CD4-positive, alpha-beta T cell treated with Interleukin-1 beta for 1 hour (primary cell): Measurements from ENCODE around the gene LGALS9.

Source experiments
- DNase-seq, 2 donors: peaks; one replicate each; pipeline ENCODE4 v3.0.0-alpha.2; 2020 to 2022

LGALS9 gene

DNA sequence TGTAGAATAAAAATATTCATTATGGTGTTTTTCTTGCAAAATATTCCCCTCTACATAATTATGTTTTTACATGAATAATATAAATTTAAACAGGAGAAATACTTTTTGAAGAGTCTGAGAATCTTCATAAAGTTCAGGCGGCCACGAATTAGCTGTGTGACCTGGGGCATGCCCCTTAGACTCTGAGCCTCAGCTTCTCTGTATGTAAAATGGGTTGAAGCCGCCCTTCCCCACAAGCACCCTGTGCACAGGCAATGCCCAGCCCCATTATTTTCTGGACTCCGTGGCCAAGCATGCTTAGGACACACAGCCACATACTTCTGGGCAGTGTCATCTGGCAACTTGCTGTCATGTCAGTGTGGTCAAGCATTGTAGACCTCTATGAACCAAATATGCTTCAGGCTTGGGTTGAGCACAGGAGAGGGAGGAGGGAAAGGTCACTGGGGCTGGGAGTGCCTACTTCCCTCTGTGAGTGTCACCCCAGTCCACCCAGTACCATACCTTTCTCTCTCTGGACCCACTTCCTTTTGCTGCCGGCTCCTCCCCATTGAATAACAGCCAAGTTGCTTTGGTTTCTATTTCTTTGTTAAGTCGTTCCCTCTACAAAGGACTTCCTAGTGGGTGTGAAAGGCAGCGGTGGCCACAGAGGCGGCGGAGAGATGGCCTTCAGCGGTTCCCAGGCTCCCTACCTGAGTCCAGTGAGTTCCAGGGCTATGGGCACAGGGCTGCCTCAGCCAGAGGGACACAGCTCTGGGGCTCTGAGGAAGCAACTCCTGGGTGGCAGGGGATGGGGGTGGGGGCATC is at the start of gene LGALS9:
Gene LGALS9, plus strand, starts transcription at position 582 of the 804 bp plus-strand sequence. Its CDS starts 78 bp downstream, at position 660.
- peak; percentile 38 to 57 for DNase-seq

DNA sequence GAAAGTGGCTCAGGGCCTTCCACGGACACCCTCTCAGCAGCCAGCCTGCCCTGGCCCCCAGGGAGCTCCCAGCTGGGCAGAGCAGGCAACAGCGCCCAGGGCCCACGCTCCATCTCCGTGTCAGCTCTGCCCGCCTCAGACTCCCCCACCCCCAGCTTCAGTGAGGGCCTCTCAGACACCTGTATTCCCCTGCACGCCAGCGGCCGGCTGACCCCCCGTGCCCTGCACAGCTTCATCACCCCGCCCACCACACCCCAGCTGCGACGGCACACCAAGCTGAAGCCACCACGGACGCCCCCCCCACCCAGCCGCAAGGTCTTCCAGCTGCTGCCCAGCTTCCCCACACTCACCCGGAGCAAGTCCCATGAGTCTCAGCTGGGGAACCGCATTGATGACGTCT is 48.3 kb upstream of the LGALS9 start:
- DNase-seq: no peak

DNA sequence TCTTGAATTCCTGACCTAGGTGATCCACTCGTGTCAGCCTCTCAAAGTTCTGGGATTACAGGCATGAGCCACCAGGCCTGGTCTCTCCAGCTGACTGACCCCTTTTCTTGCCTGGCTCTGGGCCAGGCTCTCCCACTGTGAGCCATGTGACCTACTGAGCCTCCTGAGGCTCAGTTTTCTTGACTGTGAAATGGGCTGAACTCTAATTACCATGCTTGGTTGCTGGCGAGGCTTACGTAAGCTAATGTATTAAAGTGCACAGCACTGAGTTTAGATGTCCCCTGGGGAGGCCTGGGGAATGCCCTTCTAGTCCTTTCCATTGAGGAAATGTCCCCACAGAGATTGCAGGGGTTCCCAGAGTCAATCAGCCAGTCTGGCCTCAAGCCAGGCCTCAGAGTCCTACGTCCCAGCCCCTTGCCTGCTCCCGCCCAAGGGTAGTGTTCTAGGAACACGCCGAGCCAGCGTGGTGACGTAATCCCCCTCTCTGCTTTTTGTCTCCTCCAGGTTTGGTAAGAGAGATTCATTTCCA is 45.8 kb upstream of the LGALS9 start:
- no peak for DNase-seq

DNA sequence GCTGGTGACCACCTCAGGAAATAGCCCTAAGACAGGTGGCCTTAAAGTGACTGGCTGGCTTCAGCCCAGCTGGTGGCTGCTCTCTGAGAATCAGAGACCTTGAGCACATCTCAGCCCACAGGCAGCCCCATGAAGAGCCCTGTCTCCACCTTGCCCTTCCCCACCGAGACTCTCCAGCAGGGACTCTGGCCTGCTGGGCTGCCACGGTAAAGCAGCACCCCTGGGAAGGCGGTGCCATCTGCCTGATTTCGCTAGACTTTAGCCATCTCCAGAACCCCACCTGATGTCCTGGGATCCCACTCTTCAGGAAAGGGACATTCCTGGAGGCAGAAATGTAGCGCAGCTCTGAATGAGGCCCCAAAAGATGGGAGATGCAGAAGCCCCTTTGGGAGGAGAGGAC is 45.2 kb upstream of the LGALS9 start:
- no peak for DNase-seq

DNA sequence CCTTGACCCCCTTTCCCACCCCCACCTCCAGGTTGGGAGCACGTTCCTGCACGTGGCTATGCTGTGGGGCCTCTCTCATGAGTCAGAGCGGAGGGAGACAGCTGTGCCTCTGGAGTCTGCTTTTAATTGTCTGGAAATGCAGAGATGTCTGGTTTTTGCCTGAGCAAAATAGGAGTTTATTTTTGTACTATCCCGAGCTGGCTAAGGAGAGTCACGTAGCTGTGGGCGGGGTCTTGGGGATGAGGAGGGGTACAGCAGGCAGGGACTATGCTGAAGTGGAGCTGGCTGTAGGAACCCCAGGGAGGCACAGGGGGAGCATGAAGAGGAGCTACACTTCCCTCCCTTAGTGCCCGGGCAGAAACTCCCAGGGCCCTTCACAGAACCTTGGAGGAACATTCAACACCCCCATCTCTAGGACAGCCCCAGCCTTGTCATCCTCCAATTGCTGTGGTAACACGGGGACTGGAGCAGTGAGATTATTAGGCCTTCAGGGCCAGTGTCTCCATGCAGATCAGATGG is 44.7 kb upstream of the LGALS9 start:
- no peak for DNase-seq

DNA sequence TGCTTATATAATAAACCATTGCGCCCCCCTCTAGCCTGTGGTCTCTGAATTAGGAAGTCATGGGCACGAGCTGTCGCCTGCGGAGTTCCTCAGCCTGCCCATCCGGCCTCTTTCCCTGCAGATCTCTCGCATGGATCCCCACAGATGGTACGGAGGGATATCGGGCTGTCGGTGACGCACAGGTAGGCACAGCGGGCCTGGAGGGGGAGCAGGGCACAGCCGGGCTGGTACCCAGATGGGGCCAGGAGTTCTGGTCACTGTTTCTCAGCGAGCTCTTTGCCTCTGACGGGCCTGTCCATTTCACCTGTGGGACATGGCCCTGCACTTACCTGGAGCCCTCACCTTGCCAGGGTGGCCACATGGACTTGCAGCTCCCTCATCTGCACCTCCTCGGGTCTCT is 42.6 kb upstream of the LGALS9 start:
- DNase-seq: no peak

DNA sequence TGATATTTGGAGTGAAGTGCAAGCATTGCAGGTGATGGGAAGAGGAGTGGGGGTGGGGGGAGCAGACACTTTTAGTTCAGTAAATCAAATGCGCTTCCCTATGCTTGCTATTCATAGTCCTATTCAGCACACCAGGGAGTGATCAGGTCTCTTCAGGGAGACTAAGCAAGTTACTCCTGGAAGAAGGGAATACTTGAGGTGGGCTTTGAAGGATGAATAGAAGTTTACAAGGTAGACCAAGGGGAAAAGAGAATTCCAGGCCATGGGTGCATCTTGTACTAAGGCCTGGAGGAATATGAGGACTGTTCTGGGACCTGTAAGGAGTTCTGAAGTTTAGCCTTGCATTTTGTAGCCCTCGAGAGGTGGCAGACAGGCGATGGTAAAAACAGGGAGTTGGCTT is 40.1 kb upstream of the LGALS9 start:
- no peak for DNase-seq

DNA sequence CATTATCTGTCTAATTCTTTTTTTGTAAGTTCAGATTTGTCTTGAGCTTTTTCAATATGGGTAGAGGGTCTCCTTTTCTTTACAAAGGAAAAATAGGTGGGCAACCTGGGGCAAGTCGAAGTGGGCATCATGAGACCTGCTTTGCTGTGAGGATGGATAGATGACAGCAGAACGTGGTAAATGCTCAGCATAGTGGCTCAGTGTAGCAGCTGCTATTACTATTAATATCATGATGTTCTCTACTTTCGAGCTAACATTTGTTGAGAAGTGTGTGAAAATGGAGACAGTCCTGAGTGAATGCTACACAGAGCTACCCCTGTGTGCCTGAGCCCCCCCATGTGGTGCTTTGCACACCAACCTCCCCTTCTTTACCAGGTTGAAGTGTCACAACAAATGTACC is 39.0 kb upstream of the LGALS9 start:
- DNase-seq: no peak

DNA sequence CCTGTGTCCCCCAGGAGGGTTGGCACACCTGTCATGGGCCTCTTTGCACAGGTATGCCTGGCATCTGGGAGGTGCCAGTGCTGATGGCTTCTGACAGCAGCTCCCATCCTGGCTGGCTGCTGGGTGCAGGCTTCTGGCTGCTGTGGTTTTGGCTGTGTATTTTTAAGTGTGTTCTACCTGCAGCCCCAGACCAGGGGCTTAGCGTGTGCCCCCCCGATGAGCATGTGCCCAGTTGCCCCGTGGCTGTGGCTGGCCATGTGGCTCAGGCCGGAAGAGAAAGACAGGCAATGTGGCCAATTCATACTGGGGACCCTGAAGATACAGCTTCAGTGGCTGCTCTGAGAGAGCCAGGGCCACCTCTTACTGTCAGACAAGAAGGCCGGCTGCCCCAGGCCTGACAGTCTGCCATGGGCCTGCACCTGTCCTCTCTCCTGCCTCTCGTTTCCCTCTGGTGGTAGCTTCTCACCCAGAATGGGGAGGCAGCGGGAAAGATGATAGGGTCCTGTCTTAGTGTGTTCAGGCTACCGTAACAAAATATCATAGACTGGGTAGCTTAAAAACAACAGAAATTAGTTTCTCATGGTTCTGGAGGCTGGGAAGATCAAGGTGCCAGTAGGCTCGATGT is 37.6 kb upstream of the LGALS9 start:
- DNase-seq: no peak

DNA sequence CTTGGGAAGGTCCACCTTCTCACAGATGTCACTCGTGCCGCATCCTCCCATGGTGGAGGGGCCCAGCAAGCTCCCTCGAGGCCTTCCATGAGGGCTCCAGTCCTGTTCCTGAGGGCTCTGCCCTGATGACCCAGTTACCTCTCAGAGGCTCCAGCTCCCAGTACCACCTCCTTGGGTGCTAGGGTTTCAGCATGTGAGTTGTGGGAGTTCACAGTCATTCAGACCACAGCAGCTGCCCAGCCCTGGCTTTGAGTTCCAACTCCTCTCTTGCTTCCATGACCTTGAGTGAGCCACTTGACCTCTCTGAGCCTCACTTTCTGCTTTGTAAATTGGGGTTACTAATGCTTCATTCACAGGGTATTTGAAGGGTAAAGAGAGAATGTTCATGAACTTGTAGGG is 37.1 kb upstream of the LGALS9 start:
- DNase-seq: no peak

DNA sequence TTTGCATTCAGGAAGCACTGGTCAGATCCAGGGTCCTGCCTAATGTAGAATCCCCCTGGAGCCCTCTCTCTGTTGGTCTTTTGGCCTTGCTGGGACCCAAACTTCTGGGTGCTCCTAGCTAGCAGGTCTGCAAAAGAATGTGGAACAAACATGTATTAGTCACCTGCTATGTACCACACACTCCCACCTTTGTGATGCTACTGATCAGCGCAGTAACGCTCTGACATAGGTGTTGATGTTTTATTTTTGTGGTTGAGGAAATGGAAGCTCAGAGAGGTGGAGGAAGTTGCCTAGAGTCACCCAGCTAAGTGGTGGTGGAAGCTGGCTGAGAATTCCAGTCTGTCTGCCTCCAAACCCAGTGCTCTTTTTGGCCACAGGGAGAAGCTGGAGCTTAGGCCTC is 35.8 kb upstream of the LGALS9 start:
- no peak for DNase-seq

DNA sequence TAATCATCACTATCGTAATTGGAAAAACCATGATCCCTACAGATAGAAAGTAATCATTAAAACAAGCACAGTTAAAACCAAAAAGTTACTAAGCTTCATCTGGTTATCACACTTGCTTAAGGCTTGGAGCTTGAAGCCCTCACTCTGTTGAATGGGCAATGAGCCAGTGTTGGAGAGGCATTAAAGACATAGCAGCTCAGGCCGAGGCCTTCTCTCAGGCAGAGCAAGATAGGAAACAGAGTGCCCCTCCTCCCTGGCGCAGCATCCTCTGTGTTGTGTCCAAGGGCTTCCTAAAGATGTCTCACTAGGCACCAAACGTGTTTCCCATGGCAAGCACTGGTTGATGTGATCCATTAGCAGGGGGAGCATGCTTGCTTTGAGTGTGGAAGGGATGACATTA is 34.9 kb upstream of the LGALS9 start:
- DNase-seq: no peak

DNA sequence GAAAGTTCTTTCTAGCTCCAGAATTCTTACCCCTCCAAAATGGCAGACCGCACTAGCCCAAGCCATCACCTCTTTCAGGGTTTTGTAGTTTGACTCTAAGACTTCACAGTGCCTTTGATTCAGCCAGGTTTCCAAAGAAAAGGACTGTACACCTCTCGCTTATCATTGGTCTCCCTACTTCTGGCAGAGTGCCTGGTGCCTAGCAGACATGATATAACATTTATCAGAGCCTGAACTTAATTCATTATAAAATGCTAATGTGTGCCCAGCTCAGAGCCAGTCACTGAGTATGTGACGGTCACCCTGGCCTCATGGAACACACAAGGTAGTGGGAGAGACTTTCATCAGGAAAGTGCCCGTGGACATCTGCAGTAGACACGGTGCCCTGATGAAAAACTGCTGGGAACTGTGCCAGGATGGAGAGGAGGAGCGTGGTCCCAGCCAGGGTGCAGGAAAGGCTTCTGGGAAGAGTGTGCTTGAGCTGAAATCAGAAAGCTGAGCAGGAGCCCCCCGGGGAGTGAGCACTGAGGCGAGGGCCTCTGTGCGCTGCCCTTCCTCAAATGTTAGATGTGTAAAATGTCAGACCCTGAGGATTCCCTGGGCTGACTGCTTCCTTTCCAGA is 34.3 kb upstream of the LGALS9 start:
- no peak for DNase-seq

DNA sequence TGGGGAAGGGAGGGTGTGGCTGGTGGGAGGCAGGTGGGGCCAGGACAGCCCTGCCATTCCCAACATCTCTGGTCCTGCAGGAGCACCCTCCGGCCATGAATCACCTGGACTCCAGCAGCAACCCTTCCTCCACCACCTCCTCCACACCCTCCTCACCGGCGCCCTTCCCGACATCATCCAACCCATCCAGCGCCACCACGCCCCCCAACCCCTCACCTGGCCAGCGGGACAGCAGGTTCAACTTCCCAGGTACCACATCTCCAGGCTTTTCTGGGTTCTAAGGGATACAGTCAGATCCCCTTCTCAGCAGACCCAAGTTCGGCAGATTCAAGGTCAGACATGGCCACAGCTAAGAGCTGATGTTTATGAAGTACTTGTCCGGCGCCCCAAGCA is 33.8 kb upstream of the LGALS9 start:
- DNase-seq: no peak

DNA sequence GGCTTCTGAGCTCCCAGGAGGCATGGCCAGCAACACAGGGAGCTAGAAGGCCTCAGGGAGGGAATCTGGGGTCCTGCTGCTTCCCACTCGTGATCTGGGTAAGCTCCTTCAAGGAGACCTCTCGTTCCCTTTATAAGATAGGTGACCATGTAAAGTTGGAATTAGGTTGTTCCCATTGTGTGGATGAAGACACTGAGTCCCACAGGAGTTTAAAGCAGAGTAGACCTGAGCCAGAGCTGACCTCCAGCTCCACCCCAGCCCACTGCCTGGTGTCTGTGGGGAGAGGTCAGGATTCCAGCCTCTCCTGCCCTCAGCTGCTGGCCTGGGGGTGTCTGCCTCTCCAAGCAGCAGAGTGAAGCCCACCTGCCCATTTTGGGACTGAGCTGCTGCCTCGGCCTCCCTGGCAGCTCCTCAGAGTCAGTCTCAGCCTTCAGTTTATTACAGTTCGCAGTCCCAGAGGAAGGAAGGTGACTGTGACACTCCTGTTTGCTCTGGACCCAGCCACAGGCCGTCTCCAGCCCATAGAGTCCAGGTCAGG is 33.1 kb upstream of the LGALS9 start:
- DNase-seq: no peak

DNA sequence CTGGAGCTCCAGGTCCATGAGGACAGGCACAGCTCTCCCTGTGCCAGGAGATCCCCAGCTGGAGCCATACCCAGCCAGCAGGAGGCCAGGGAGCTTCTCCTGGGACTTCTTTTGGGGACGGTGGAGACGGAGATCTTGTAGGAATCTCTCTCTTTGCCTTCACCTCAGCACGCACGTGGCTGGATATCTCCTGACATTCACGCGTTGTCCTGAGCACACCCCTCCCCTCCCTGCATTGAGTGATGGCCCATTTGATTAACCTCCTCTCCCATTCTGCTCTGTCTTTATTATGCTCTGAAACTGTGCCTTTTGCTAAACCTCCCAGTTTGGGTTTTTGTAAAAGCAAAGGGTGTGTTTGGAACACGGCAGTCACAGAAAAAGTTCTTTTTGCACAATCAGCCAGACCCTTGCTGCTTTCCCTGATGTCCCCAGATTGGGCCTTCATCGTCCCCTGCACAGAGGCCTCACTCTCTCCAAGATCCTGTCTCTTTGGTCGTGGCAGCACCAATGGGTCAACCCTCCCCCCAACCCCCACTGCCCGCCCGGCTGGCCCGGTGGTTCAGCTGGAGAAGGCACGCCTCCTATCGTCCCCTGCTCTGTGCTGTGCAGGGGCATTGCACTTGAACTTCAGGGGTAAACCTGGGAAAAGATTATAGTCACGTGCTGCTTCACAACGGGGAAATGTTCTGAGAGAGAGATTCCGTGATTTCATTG is 32.5 kb upstream of the LGALS9 start:
- DNase-seq: no peak

DNA sequence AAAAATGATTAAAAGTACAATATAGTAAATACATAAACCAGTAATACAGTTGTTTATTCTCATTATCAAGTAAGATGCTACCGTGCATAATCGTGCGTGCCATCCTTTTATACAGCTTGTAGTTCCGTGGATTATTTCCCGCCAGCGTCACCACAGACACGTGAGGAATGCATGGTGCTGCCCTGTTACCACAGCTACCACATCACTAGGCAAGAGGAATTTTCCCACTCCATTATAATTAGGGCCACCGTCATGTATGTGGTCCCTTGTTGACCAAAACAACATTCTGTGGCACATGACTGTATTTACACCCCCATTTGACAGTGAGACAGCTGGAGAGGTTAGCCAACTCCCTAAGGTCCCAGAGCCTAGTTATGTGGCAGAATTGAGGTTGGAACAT is 30.5 kb upstream of the LGALS9 start:
- DNase-seq: no peak

DNA sequence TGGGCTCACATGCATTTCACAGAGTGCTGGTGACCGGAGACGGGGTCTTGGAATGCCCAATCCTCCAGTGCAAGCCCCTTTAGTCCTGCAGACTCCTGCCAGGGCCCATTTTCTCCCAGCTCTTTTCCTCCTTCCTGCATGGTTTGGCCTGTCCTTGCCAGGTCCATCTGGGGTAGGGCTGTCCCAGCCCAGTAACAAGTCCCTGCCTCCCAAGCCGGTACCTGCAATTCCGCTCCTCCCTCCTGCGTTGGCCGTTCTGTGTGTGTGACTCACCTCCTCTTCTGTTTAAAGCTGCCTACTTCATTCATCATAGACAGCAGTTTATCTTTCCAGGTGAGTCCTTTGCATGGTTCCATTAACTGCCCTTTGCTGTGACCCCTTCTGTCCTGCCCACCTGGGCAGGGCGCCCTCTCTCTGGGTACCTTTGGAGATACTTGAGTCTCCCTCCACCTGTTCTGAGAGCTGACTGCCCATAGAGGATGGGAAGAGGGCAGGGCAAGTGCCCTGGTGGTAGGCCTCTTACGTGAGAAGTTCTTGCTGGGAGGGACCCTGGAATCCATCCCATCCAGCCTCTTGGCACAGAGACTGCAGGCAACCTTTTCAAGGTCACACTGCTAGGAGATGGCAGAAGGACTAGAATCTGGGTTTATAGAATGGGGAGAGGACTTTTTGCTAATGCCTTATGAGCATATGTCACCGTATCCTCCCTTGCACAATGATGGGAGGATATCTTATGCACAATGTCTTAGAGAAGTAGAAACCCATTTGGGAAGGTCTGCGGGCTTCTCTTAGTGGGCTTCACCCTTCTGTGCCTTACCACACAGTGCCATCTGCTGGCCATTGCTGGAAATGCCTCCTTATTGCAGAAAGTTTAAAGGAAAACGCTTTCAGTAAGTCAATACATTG is 29.7 kb upstream of the LGALS9 start:
- DNase-seq: peak; percentile 73 to 82

DNA sequence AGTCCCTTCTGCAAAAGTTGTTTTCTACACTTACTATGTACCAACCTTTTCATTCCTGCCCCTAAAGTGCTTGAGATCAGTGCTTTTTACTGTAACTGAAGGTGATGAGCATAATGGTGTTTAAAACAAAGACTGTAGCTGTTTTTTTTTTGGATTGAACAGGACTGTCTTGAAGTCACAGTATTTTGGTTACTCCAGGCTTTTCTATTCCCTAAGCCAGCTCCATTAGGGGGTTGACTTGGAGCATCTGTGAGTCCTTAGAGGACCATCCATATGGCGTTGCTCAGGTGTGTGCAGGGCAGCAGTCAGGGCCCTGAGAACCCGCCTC is 29.0 kb upstream of the LGALS9 start:
- DNase-seq: no peak

DNA sequence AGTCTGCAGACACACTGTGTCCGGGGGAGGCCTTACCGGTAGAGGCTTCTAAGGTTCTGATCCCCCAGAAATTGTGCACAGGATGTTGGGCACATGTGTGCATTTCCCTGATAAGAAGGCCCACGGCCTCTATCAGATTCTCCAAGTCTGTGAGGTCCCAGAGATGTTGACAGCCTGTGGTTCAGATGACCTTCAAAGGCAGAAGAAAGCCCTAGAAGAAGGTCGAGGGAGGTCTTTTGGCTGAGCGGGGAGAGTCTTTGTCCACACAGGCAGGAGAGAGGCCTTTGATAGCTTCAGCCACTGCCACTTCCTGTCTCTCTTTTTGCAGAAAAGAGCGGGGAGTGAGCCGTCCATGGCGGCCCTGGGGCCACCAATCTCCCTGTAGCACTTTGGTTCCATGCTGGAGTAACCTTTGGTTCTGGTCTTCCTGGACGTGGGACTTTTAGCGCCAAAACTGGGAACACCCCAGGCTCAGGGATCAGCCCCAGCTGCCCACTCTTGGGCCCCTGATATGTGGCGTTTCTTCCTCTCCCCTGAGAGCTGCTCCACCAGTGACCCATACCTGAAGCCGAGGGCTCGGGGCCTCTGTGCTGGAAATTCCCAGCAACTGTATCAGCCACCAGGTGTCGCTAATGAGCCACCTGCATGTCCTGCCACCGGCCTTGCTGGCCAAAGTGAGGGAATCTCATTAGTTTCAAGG is 28.1 kb upstream of the LGALS9 start:
- DNase-seq: peak; percentile 64 to 76

DNA sequence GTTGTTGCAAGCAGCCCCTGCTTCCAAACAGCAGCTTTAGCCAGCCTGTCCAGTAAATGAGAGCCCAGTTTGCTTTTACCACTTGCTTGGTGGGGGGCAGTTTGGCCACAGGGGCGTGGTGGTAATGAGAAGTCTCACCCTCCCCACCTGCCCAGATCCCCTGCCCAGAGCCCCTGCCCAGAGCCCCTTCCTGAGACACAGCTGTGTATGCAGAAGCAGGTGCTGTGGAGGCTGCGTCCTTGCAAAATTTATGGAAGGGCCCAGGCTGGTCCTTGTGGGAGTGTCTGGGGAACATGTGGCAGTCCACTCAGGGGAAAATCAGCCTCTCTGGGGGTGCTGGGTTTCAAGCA is 27.6 kb upstream of the LGALS9 start:
- no peak for DNase-seq
